ENCODE data around the gene TMEM132C. TPM values are rescaled to one million over a fixed set of nuclear protein-coding genes. Genes with fewer than 3 reads are reported as not detected.

TMEM132C gene
- total and polyA plus RNA-seq, 4 donors, result 0.05 to 0.08 (median 0.05) TPM; not detected in 1

DNA sequence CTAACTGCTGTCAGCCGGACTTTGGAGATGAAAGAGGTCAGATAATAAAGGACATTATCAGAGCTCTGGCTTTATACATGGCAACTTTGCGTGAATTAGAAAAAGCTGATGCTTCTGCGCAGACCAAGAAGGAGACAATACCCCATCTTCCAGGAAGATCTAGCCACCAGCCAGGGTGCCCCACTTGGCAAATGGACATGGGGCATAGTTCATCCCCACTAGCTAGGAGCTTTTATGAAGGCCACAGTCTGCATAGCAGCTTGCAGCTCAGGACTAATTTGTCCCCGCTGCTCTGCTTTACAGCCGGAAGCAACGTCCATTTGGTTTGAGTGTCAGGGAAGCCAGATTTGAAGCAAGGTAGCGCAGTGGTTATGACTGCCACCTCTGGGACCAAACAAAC, 101.0 kb downstream of the TMEM132C start:
- WGBS, result 76% methylated on average over 7 of the region's 7 CpGs
- no peak for DNase-seq (ENCODE audit: low spot score)
- peaks cover 0 to 8% (median 4%) of the 10 kb centered on the region in 4 donors for H3K27me3 ChIP-seq (ENCODE audit: control insufficient read depth in 4 of 4, insufficient read depth in 4 of 4, low read length in 3 of 4)
- no peaks in the 10 kb centered on the region for H3K9me3 ChIP-seq (ENCODE audit: control insufficient read depth in 4 of 4, low read length in 3 of 4)
- no peak overlapping the region for H3K27ac ChIP-seq (ENCODE audit: low read depth in 1 of 2, low read length in 2 of 2)
- H3K4me3 ChIP-seq (ENCODE audit: low read depth in 1 of 3, low read length in 3 of 3), result no peak overlapping the region
- H3K9ac ChIP-seq (ENCODE audit: low read depth in 1 of 2, low read length in 2 of 2), result no peak overlapping the region
- peaks cover 0 to 7% (median 6%) of the 10 kb centered on the region in 4 donors for H3K4me1 ChIP-seq (ENCODE audit: control insufficient read depth in 4 of 4, insufficient read depth in 4 of 4, low read length in 3 of 4)
- H3K36me3 ChIP-seq (ENCODE audit: control insufficient read depth in 4 of 4, insufficient read depth in 3 of 4, low read depth in 1 of 4, low read length in 3 of 4), result no peaks in the 10 kb centered on the region
- no peak for TF ChIP-seq JUND (IDR thresholded peaks at IDR 0.05)
- TF ChIP-seq, protein P1, sequence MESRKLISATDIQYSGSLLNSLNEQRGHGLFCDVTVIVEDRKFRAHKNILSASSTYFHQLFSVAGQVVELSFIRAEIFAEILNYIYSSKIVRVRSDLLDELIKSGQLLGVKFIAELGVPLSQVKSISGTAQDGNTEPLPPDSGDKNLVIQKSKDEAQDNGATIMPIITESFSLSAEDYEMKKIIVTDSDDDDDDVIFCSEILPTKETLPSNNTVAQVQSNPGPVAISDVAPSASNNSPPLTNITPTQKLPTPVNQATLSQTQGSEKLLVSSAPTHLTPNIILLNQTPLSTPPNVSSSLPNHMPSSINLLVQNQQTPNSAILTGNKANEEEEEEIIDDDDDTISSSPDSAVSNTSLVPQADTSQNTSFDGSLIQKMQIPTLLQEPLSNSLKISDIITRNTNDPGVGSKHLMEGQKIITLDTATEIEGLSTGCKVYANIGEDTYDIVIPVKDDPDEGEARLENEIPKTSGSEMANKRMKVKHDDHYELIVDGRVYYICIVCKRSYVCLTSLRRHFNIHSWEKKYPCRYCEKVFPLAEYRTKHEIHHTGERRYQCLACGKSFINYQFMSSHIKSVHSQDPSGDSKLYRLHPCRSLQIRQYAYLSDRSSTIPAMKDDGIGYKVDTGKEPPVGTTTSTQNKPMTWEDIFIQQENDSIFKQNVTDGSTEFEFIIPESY (IDR thresholded peaks at IDR 0.05), result no peak
- TF ChIP-seq RXRA (IDR thresholded peaks at IDR 0.05), result no peak
- TF ChIP-seq HNF4G (IDR thresholded peaks at IDR 0.05), result no peak
- TF ChIP-seq, protein P2, sequence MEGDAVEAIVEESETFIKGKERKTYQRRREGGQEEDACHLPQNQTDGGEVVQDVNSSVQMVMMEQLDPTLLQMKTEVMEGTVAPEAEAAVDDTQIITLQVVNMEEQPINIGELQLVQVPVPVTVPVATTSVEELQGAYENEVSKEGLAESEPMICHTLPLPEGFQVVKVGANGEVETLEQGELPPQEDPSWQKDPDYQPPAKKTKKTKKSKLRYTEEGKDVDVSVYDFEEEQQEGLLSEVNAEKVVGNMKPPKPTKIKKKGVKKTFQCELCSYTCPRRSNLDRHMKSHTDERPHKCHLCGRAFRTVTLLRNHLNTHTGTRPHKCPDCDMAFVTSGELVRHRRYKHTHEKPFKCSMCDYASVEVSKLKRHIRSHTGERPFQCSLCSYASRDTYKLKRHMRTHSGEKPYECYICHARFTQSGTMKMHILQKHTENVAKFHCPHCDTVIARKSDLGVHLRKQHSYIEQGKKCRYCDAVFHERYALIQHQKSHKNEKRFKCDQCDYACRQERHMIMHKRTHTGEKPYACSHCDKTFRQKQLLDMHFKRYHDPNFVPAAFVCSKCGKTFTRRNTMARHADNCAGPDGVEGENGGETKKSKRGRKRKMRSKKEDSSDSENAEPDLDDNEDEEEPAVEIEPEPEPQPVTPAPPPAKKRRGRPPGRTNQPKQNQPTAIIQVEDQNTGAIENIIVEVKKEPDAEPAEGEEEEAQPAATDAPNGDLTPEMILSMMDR (IDR thresholded peaks at IDR 0.05; ENCODE audit: low read depth, low read length, missing input control), result no peak
- TF ChIP-seq NR2F2 (IDR thresholded peaks at IDR 0.05), result no peak
- TF ChIP-seq, protein P3, sequence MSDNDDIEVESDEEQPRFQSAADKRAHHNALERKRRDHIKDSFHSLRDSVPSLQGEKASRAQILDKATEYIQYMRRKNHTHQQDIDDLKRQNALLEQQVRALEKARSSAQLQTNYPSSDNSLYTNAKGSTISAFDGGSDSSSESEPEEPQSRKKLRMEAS (IDR thresholded peaks at IDR 0.05), result no peak
- TF ChIP-seq FOXA2 (IDR thresholded peaks at IDR 0.05), result no peak
- TF ChIP-seq TAF1 (conservative IDR thresholded peaks at IDR 0.05), result no peak
- TF ChIP-seq RAD21 (IDR thresholded peaks at IDR 0.05), result no peak
- TF ChIP-seq, protein P4, sequence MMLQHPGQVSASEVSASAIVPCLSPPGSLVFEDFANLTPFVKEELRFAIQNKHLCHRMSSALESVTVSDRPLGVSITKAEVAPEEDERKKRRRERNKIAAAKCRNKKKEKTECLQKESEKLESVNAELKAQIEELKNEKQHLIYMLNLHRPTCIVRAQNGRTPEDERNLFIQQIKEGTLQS (IDR thresholded peaks at IDR 0.05), result no peak
- TF ChIP-seq, protein P5, sequence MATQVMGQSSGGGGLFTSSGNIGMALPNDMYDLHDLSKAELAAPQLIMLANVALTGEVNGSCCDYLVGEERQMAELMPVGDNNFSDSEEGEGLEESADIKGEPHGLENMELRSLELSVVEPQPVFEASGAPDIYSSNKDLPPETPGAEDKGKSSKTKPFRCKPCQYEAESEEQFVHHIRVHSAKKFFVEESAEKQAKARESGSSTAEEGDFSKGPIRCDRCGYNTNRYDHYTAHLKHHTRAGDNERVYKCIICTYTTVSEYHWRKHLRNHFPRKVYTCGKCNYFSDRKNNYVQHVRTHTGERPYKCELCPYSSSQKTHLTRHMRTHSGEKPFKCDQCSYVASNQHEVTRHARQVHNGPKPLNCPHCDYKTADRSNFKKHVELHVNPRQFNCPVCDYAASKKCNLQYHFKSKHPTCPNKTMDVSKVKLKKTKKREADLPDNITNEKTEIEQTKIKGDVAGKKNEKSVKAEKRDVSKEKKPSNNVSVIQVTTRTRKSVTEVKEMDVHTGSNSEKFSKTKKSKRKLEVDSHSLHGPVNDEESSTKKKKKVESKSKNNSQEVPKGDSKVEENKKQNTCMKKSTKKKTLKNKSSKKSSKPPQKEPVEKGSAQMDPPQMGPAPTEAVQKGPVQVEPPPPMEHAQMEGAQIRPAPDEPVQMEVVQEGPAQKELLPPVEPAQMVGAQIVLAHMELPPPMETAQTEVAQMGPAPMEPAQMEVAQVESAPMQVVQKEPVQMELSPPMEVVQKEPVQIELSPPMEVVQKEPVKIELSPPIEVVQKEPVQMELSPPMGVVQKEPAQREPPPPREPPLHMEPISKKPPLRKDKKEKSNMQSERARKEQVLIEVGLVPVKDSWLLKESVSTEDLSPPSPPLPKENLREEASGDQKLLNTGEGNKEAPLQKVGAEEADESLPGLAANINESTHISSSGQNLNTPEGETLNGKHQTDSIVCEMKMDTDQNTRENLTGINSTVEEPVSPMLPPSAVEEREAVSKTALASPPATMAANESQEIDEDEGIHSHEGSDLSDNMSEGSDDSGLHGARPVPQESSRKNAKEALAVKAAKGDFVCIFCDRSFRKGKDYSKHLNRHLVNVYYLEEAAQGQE (IDR thresholded peaks at IDR 0.05), result no peak
- no peak for TF ChIP-seq YY1 (IDR thresholded peaks at IDR 0.05)
- no peak for TF ChIP-seq GABPA (IDR thresholded peaks at IDR 0.05 in 1 of 2, conservative IDR thresholded peaks at IDR 0.05 in 1 of 2)
- TF ChIP-seq EGR1 (IDR thresholded peaks at IDR 0.05; ENCODE audit: low read depth in 2 of 2), result no peak
- TF ChIP-seq FOXA1 (IDR thresholded peaks at IDR 0.05), result no peak

DNA sequence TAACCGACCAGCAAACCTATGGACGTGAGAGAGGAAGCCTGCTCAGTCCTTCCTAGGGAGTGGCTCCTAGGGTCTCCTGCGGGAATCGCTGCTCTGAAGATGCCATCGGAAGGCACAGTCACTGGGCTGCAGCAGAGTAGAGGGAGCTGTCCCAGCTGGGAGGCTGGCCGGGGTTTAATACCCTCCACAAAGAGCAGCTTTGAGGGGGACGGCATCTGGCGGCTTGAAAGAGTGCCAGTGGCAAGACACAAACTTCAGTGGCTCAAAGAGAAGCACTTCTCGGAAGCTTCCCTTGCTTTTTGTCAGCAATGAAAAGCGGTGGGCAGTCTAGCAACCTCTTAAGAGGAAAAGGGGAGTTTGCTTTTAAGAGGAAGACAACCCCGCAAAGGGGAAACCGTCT, 114.6 kb downstream of the TMEM132C start:
- Histone ChIP-seq H3K27me3 (ENCODE audit: control insufficient read depth in 4 of 4, insufficient read depth in 4 of 4, low read length in 3 of 4) (peaks cover 0 to 7% (median 3%) of the 10 kb centered on the region in 4 donors), H3K9me3 (ENCODE audit: control insufficient read depth in 4 of 4, low read length in 3 of 4) (peaks cover 0 to 6% (median under 1%) of the 10 kb centered on the region in 4 donors), H3K4me3 (ENCODE audit: low read depth in 1 of 3, low read length in 3 of 3) (no peak overlapping the region), H3K27ac (ENCODE audit: low read depth in 1 of 2, low read length in 2 of 2) (no peak overlapping the region), H3K36me3 (ENCODE audit: control insufficient read depth in 4 of 4, insufficient read depth in 3 of 4, low read depth in 1 of 4, low read length in 3 of 4) (no peaks in the 10 kb centered on the region), H3K4me1 (ENCODE audit: control insufficient read depth in 4 of 4, insufficient read depth in 4 of 4, low read length in 3 of 4) (no peaks in the 10 kb centered on the region), H3K9ac (ENCODE audit: low read depth in 1 of 2, low read length in 2 of 2) (no peak overlapping the region)
- DNase-seq (ENCODE audit: low spot score), result no peak
- WGBS, result 29% methylated on average over 12 of the region's 12 CpGs
- TF ChIP-seq, protein P2 (IDR thresholded peaks at IDR 0.05; ENCODE audit: low read depth, low read length, missing input control), result no peak
- TF ChIP-seq SP1 (IDR thresholded peaks at IDR 0.05), result no peak
- no peak for TF ChIP-seq GABPA (IDR thresholded peaks at IDR 0.05 in 1 of 2, conservative IDR thresholded peaks at IDR 0.05 in 1 of 2)
- TF ChIP-seq RXRA (IDR thresholded peaks at IDR 0.05), result no peak
- no peak for TF ChIP-seq RAD21 (IDR thresholded peaks at IDR 0.05)
- no peak for TF ChIP-seq YY1 (IDR thresholded peaks at IDR 0.05)
- TF ChIP-seq TAF1 (conservative IDR thresholded peaks at IDR 0.05), result no peak
- no peak for TF ChIP-seq HNF4G (IDR thresholded peaks at IDR 0.05)
- TF ChIP-seq, protein P5 (IDR thresholded peaks at IDR 0.05), result no peak
- no peak for TF ChIP-seq FOXA2 (IDR thresholded peaks at IDR 0.05)
- TF ChIP-seq, protein P4 (IDR thresholded peaks at IDR 0.05), result no peak

Measured in liver (tissue), 9 donors.